ENCODE data around the gene PDE4D. TPM values are rescaled to one million over a fixed set of nuclear protein-coding genes. Genes with fewer than 3 reads are reported as not detected.

The PDE4D gene
- total RNA-seq, 1 experiment from 2014 or later, result 3.3 TPM

GRCh38 chr5:59259237-59259636 is 634.3 kb downstream of the PDE4D start (continued):
- TF ChIP-seq, protein P1, sequence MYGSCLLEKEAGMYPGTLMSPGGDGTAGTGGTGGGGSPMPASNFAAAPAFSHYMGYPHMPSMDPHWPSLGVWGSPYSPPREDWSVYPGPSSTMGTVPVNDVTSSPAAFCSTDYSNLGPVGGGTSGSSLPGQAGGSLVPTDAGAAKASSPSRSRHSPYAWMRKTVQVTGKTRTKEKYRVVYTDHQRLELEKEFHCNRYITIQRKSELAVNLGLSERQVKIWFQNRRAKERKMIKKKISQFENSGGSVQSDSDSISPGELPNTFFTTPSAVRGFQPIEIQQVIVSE (CRISPR knock-in tag; IDR thresholded peaks at IDR 0.05; ENCODE audit: borderline replicate concordance), result no peak
- no peak for TF ChIP-seq E2F1 (CRISPR knock-in tag; IDR thresholded peaks at IDR 0.05)

- no peak overlapping the region for H3K4me3 Mint-ChIP-seq
- CTCF ChIA-PET, result no interaction called here
- POLR2A ChIA-PET, result no interaction called here
- no peaks in the 10 kb centered on the region for H3K27me3 Mint-ChIP-seq (ENCODE audit: low read depth)
- ATAC-seq, result no peak
- no peak for DNase-seq (ENCODE audit: low spot score)
- H3K4me1 Mint-ChIP-seq, result no peaks in the 10 kb centered on the region
- no peaks in the 10 kb centered on the region for H3K9me3 Mint-ChIP-seq
- H3K36me3 Mint-ChIP-seq, result no peaks in the 10 kb centered on the region
- no peak overlapping the region for H3K27ac Mint-ChIP-seq
- TF ChIP-seq CBFB (CRISPR knock-in tag; IDR thresholded peaks at IDR 0.05; ENCODE audit: low read depth) (no peak), ZNF232 (CRISPR knock-in tag; IDR thresholded peaks at IDR 0.05) (no peak), IRF2 (CRISPR knock-in tag; IDR thresholded peaks at IDR 0.05; ENCODE audit: borderline replicate concordance, low read depth) (no peak), AR (CRISPR knock-in tag; IDR thresholded peaks at IDR 0.05) (no peak), PRDM15 (CRISPR knock-in tag; IDR thresholded peaks at IDR 0.05) (no peak), GRHL2 (CRISPR knock-in tag; IDR thresholded peaks at IDR 0.05; ENCODE audit: insufficient replicate concordance, severe bottlenecking) (no peak), ZNF423 (CRISPR knock-in tag; IDR thresholded peaks at IDR 0.05) (no peak), FOXJ3 (CRISPR knock-in tag; IDR thresholded peaks at IDR 0.05; ENCODE audit: borderline replicate concordance) (no peak), JUN (CRISPR knock-in tag; IDR thresholded peaks at IDR 0.05) (no peak)
- TF ChIP-seq, protein P2, sequence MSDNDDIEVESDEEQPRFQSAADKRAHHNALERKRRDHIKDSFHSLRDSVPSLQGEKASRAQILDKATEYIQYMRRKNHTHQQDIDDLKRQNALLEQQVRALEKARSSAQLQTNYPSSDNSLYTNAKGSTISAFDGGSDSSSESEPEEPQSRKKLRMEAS (CRISPR knock-in tag; IDR thresholded peaks at IDR 0.05), result no peak
- TF ChIP-seq, protein P3, sequence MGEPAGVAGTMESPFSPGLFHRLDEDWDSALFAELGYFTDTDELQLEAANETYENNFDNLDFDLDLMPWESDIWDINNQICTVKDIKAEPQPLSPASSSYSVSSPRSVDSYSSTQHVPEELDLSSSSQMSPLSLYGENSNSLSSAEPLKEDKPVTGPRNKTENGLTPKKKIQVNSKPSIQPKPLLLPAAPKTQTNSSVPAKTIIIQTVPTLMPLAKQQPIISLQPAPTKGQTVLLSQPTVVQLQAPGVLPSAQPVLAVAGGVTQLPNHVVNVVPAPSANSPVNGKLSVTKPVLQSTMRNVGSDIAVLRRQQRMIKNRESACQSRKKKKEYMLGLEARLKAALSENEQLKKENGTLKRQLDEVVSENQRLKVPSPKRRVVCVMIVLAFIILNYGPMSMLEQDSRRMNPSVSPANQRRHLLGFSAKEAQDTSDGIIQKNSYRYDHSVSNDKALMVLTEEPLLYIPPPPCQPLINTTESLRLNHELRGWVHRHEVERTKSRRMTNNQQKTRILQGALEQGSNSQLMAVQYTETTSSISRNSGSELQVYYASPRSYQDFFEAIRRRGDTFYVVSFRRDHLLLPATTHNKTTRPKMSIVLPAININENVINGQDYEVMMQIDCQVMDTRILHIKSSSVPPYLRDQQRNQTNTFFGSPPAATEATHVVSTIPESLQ (CRISPR knock-in tag; IDR thresholded peaks at IDR 0.05), result no peak
- TF ChIP-seq, protein P4, sequence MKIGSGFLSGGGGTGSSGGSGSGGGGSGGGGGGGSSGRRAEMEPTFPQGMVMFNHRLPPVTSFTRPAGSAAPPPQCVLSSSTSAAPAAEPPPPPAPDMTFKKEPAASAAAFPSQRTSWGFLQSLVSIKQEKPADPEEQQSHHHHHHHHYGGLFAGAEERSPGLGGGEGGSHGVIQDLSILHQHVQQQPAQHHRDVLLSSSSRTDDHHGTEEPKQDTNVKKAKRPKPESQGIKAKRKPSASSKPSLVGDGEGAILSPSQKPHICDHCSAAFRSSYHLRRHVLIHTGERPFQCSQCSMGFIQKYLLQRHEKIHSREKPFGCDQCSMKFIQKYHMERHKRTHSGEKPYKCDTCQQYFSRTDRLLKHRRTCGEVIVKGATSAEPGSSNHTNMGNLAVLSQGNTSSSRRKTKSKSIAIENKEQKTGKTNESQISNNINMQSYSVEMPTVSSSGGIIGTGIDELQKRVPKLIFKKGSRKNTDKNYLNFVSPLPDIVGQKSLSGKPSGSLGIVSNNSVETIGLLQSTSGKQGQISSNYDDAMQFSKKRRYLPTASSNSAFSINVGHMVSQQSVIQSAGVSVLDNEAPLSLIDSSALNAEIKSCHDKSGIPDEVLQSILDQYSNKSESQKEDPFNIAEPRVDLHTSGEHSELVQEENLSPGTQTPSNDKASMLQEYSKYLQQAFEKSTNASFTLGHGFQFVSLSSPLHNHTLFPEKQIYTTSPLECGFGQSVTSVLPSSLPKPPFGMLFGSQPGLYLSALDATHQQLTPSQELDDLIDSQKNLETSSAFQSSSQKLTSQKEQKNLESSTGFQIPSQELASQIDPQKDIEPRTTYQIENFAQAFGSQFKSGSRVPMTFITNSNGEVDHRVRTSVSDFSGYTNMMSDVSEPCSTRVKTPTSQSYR (CRISPR knock-in tag; IDR thresholded peaks at IDR 0.05), result no peak
- TF ChIP-seq, protein P5, sequence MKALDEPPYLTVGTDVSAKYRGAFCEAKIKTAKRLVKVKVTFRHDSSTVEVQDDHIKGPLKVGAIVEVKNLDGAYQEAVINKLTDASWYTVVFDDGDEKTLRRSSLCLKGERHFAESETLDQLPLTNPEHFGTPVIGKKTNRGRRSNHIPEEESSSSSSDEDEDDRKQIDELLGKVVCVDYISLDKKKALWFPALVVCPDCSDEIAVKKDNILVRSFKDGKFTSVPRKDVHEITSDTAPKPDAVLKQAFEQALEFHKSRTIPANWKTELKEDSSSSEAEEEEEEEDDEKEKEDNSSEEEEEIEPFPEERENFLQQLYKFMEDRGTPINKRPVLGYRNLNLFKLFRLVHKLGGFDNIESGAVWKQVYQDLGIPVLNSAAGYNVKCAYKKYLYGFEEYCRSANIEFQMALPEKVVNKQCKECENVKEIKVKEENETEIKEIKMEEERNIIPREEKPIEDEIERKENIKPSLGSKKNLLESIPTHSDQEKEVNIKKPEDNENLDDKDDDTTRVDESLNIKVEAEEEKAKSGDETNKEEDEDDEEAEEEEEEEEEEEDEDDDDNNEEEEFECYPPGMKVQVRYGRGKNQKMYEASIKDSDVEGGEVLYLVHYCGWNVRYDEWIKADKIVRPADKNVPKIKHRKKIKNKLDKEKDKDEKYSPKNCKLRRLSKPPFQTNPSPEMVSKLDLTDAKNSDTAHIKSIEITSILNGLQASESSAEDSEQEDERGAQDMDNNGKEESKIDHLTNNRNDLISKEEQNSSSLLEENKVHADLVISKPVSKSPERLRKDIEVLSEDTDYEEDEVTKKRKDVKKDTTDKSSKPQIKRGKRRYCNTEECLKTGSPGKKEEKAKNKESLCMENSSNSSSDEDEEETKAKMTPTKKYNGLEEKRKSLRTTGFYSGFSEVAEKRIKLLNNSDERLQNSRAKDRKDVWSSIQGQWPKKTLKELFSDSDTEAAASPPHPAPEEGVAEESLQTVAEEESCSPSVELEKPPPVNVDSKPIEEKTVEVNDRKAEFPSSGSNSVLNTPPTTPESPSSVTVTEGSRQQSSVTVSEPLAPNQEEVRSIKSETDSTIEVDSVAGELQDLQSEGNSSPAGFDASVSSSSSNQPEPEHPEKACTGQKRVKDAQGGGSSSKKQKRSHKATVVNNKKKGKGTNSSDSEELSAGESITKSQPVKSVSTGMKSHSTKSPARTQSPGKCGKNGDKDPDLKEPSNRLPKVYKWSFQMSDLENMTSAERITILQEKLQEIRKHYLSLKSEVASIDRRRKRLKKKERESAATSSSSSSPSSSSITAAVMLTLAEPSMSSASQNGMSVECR (CRISPR knock-in tag; IDR thresholded peaks at IDR 0.05; ENCODE audit: borderline replicate concordance), result no peak
Measured at GRCh38 chr5:59257488-59258400, 635.8 kb downstream of the PDE4D start.
